DMS79 (cell line): Measurements from ENCODE around the gene C10orf90.
"Not testable (repeated sequence)": the region's sequence is repeated elsewhere in the genome, so short reads cannot be mapped to it uniquely, and the experiment has no call there.

Source experiments
- DNase-seq: peaks from one replicate; lab custom pipeline; 2025; lab: John Stamatoyannopoulos, UW

C10orf90 gene

GRCh38 chr10:126390324-126390723 lies 280.2 kb downstream of the C10orf90 start:
- no peak for DNase-seq

GRCh38 chr10:126387931-126388911 lies 282.3 kb downstream of the C10orf90 start, which contains the start of gene ADAM12:
Gene ADAM12, minus strand, starts transcription at chr10:126388477. Its CDS starts 332 bp downstream, at chr10:126388145.
- no peak for DNase-seq

- DNase-seq: peak; percentile 1
Measured at GRCh38 chr10:126387041-126387921, 283.2 kb downstream of the C10orf90 start.

- DNase-seq: no peak
Measured at GRCh38 chr10:126384269-126384873, 286.1 kb downstream of the C10orf90 start.

- no peak for DNase-seq
Measured at GRCh38 chr10:126380352-126381076, 290.0 kb downstream of the C10orf90 start.

- DNase-seq: not testable (repeated sequence)
Measured at GRCh38 chr10:126379166-126379565, 291.3 kb downstream of the C10orf90 start.

- DNase-seq: no peak
Measured at GRCh38 chr10:126376956-126377355, 293.5 kb downstream of the C10orf90 start.

- DNase-seq: no peak
Measured at GRCh38 chr10:126375926-126376554, 294.5 kb downstream of the C10orf90 start.

GRCh38 chr10:126375299-126375698 lies 295.2 kb downstream of the C10orf90 start:
- DNase-seq: no peak
